NCI-H345 treated with DMSO at 0.1 percent for 48 hours (cell line): ENCODE measurements around the gene FOXM1.
A peak's percentile ranks its signal among the peaks of the same experiment; 100 is the strongest.

Experiments
- DNase-seq: peaks from one replicate; lab custom pipeline; 2025; ENCODE audit not compliant: unreplicated experiment; lab: John Stamatoyannopoulos, UW

The FOXM1 gene

GRCh38 chr12:2842948-2843347 is 34.0 kb downstream of the FOXM1 start:
- no peak for DNase-seq

GRCh38 chr12:2841056-2841650 is 35.8 kb downstream of the FOXM1 start:
- no peak for DNase-seq

GRCh38 chr12:2836574-2836973 is 40.4 kb downstream of the FOXM1 start:
- DNase-seq = no peak

DNA sequence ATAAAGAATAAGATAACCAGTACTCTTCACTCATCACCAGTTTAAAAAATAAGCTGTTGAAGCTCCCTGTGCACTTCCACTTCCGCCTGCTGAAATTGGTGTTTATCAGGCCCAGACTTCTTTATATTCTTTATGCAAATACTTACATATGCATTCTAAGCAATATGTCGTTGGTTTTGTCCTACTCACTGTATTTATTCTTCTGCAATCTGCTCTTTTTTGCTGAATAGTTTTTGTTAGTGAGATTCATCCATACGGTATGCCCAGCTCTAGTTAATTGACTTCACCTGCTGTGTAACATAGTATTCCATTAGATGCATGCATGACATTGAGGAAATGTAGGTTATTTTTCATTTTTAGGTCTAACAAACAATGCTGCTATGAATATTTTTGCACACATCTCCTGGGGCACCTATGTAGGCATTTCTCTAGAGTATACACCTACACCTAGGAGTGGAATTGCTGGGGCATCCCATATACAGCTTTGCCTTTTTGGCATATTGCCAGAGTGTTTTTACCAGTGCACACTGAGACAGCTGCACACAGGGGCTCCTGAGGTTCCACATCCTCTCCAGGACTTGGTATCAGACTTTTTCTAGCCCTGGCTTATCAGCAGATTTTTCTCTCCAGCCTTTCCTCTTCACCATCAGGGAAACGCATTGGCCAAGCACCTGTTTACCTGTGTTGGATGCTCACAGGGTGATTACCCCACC is 41.1 kb downstream of the FOXM1 start:
- DNase-seq = no peak

- no peak for DNase-seq
These were observed 42.1 kb downstream of the FOXM1 start, which contains the start of gene NRIP2 for GRCh38 chr12:2834581-2835491. NRIP2 (minus strand) TSS chr12:2835035; CDS start chr12:2834983, 52 bp downstream.

DNA sequence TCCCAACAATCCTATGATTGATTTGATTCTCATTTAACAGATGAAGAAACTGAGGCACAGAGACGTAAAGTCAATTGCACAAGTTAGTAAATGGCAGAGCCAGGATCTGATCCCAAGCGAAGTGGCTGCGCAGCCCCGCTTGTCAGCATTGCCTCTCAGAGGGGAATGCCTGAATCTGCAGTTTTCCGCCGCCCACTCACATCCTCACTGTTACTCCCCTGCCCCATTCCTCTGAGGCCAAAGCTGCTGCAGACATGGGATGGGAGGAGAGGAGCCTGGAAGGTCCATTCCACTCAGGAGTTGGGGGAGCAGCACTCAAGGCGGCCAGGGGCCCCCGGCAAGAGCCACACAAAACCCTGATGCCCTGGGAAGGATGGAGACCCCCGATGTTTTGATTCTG is 43.2 kb downstream of the FOXM1 start:
- no peak for DNase-seq

GRCh38 chr12:2833327-2833726 is 43.6 kb downstream of the FOXM1 start:
- no peak for DNase-seq

DNA sequence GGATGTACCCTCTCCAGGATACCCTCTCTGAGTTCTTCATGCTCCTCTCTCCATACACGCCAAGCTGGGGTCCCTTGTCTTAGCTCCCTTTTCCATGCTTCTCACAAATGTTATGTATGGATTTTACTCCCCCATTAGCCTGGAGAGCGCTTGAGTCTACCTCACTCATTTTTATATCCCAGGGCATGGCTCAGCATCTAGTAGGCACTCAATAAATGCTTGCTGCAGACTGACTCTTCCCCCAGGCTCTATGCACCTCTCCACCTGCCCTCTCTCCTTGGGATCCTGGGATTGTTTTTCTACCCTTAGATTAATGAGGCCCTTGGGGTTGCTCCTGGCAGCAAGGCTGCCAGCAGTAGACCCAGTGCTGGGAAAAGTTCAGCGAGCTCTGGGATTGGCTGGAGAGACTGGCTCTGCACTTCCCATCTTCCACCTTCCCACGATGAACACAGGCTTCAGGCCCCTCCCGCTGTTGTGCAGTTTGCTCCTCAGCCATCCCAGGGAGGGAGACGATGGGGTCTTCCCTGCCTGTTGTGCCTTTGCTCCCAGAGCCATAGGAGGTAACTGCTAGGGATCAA is 44.3 kb downstream of the FOXM1 start:
- DNase-seq = no peak

DNA sequence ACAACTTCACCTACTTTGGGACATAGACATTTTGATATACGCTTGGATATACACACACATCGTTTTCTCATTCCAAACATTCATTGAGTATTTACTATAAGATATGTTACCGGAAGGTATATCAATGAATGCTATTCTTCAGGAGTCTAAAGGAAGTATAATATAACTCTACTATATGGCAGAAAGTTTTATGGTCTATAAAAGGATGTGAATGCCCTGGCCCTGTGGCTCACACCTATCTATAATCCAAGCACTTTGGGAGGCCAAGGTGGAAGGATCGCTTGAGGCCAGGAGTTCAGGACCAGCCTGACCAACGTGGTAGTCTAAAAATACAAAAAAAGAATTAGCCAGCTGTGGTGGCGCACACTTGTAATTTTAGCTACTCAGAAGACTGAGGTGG is 47.7 kb downstream of the FOXM1 start:
- no peak for DNase-seq

GRCh38 chr12:2826721-2827515 is 50.1 kb downstream of the FOXM1 start:
- DNase-seq = no peak

DNA sequence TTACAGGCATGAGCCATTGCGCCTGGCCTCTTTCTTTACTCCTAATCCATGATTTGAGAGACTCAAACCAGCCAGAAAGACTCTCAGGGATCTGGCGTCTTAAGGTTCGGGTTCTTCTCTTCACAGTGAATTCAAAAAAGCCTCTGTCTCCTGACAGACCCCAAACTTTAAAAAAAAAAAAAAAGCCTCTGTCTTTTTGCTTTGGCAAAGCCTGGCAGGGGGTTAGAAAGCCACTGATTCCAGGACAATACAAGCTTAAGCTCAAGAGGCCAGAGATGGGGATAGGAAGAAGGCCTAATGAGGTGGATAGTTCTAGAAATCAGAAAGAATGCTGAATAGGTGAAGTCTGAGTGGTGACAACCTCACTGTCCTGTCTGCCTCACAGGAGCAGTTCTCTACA is 50.9 kb downstream of the FOXM1 start:
- DNase-seq = no peak

DNA sequence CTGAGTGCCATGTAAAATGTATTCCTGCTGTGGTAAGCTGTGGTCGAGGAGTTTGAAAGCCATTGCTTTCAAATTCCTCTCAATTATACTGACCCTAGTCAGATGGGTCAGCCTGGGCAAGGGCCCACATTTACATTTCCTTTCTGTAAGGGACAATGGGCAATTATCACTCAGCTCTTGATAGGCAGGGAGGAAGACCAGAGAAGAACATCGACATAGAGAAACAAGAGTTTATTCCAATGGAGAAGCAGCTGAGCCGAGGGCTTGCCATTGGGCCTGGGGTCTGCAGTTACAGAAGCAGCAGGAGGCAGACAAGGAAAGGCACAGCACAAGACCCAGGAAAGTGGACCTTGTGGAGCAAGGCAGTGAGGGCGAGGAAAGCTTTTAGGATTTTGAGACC is 51.8 kb downstream of the FOXM1 start:
- DNase-seq = no peak

GRCh38 chr12:2824541-2824940 is 52.4 kb downstream of the FOXM1 start:
- no peak for DNase-seq

DNA sequence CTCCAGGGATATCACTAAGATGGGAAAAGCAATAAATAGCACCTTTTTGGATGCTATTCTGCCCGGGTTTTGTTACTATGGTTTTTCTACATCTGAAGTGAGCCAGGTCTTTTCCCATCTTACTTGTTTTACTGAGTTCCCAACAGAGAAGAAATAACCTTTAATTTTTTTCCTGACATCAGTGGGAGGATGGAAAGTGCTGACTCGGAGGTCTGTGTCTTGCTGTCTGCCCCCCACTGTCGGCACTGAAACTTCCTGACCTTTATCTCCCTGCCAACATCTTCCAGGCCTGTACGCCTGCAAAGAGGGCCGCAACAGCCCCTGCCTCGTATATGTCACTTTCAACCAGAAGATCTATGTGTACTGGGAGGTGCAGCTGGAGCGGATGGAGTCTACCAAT is 53.5 kb downstream of the FOXM1 start:
- no peak for DNase-seq

- no peak for DNase-seq
These were observed 56.5 kb downstream of the FOXM1 start for GRCh38 chr12:2820432-2820831.

DNA sequence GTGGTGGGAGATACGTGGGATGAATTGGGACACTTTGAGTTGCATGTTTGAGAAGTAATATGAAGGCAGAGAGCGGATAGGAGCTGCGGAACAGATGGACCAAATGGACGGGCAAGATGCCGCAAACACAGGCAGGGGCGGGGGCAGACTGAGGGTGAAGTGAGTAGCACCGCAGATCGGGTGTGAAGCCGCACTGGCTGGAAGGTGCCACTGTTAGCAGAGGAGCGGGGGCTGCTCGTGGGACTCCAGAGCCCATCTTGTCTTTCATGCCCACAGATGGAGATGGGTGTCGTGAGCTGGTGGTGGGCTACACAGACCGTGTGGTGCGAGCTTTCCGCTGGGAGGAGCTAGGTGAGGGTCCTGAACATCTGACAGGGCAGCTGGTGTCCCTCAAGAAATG is 57.2 kb downstream of the FOXM1 start:
- DNase-seq = no peak

GRCh38 chr12:2813214-2814185 is 63.5 kb downstream of the FOXM1 start:
- DNase-seq = peak; percentile 36

DNA sequence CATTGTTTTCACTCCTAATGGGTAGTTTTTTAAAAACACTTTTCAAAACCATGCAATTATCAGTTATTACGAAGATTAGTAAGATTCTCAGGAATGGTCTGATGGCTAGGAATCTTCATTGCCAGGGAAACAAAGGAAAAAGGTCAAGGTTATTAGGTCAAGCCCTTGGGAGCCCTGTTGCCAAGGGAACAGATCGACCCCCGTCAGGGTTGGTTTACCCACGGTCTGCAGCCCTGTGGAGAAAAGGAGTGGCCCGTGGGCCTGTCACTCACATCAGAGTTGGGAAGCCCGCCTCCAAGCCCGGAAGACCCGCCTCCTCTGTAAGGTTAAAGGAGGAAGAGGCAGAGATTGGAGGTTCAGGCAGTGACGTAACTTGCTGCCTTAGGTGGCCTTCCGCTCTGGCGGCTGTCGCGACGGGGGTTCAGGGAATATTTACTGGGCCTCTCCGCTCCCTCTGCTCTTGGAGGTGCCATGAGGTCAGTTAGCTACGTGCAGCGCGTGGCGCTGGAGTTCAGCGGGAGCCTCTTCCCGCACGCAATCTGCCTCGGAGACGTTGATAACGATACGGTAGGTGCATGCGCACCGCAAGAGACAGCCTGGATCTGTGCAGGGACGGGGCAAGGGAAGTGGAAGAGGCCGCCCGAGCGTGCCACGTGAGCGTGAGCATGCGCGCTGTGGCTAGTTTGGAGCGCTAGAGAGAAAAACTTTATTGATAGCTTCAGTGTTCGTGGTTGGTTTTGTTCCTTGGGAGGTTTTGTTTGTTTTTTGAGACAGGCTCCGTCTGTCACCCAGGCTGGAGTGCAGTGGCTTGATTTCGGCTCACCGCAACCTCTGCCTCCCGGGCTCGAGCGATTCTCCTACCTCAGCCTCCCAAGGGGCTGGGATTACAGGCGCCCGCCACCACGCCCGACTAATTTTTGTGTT is 64.4 kb downstream of the FOXM1 start, which contains the start of gene ITFG2:
Gene ITFG2 (plus strand): TSS at position 379 of the 924 bp plus-strand sequence. CDS start 93 bp downstream, at position 472.
- DNase-seq = peak; percentile 99
